Measurements from ENCODE around the gene APLN.

The APLN gene

GRCh38 chrX:129649268-129650182 is 5.2 kb downstream of the APLN start:
- FAIRE-seq (no peak), DNase-seq (ENCODE audit: insufficient read length) (no peak)
- TF ChIP-seq TAF1 (IDR thresholded peaks at IDR 0.05; ENCODE audit: borderline replicate concordance, low read depth, low read length) (no peak), POLR2AphosphoS5 (IDR thresholded peaks at IDR 0.05; ENCODE audit: low read depth, low read length) (no peak), POLR2A (IDR thresholded peaks at IDR 0.05; ENCODE audit: low read depth, low read length) (no peak)

DNA sequence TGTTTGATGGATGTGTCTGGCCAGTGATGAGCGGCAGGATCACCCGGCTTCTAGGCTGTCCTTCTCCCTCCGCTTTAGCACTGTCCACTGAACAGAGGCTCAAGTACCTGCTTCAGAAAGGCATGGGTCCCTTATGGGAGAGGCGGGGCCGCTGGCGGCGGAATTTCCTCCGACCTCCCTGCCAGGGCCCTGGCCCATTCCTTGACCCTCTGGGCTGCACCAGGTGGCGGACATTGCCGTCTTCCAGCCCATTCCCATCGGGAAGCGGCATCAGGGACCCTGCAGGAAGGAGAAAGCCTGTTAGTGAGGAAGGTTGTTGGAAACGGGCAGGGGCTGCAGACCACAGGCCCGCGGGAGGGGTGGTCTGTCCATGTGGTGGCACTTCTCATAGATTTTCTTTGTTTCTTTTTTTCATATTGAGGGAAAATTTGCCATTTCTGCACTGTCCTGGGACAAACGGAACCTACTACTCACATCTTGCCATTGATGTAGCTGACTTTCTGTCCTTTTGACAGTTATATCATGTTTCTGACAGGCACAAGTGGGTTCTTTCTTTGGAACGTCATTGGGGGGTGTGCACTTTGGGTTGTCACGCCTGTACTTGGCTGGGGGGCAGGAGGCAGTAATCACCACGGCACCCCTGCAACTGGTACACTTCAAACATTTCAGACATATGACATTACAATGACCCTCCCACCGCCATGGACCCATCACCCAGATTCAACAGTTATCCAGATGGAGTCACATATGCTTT is 6.1 kb downstream of the APLN start:
- TF ChIP-seq POLR2AphosphoS5 (IDR thresholded peaks at IDR 0.05; ENCODE audit: low read depth, low read length), result no peak
- TF ChIP-seq TAF1 (IDR thresholded peaks at IDR 0.05; ENCODE audit: borderline replicate concordance, low read depth, low read length), result no peak
- TF ChIP-seq POLR2A (IDR thresholded peaks at IDR 0.05; ENCODE audit: low read depth, low read length), result no peak
- no peak for FAIRE-seq
- DNase-seq (ENCODE audit: insufficient read length), result no peak

DNA sequence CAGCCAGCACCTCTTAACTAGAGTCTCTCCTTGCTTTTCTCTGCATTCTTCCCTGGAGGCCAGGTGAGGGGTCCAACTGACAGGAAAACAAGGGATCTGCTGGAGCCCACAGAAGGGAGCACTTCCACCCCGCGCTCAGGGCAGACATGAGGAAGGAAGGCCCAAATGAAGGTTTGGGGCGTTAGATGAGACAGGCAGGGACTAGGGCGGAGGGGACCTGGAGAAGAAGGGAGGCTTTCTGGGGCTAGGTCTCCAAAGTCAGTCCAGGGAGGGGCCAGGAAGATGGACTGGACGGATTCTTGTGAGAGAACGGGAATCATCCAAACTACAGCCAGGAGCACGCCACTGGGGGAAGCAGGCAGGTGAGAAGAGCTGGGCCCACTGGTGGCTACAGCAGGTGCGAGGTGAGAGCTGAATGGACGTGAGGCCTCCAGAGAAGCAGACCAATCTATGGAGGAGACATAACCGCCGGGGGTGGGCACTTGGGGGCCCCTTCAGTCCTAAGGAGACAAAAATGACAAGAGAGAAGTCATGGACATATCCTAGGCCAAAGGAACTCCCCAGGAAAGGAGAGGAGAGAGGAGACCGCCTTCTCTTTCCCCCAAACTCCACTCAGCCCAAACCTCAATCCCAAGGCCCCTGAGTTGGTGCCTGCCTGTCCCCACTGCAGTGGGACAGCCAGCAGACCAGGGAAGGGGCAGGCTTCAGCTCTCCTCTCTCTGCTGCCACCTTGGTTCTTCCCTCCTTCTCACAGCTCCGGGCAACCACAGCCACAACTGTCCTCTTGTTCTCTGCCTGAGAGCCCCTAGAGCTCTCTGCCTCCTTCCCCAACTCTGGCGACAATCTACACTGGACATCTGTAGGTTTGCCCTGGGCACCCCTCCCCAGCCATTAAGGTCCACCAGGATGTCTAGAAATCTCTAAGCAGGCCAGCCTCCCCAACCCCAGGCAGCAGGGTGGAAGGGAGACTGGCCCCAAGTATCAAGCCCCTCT is 7.0 kb downstream of the APLN start:
- TF ChIP-seq POLR2AphosphoS5 (IDR thresholded peaks at IDR 0.05; ENCODE audit: low read depth, low read length), result no peak
- no peak for TF ChIP-seq POLR2A (IDR thresholded peaks at IDR 0.05; ENCODE audit: low read depth, low read length)
- no peak for TF ChIP-seq TAF1 (IDR thresholded peaks at IDR 0.05; ENCODE audit: borderline replicate concordance, low read depth, low read length)
- FAIRE-seq (no peak), DNase-seq (ENCODE audit: insufficient read length) (no peak)

GRCh38 chrX:129646566-129647417 is 8.0 kb downstream of the APLN start:
- DNase-seq (ENCODE audit: insufficient read length) (no peak), FAIRE-seq (no peak)
- TF ChIP-seq POLR2AphosphoS5 (IDR thresholded peaks at IDR 0.05; ENCODE audit: low read depth, low read length) (no peak), POLR2A (IDR thresholded peaks at IDR 0.05; ENCODE audit: low read depth, low read length) (no peak), TAF1 (IDR thresholded peaks at IDR 0.05; ENCODE audit: borderline replicate concordance, low read depth, low read length) (no peak)

- TF ChIP-seq POLR2A (IDR thresholded peaks at IDR 0.05; ENCODE audit: low read depth, low read length) (no peak), POLR2AphosphoS5 (IDR thresholded peaks at IDR 0.05; ENCODE audit: low read depth, low read length) (no peak), TAF1 (IDR thresholded peaks at IDR 0.05; ENCODE audit: borderline replicate concordance, low read depth, low read length) (no peak)
- FAIRE-seq, result no peak
- DNase-seq (ENCODE audit: insufficient read length), result no peak
These were observed 12.1 kb downstream of the APLN start for GRCh38 chrX:129642641-129643040.

GRCh38 chrX:129641941-129642340 is 12.8 kb downstream of the APLN start:
- no peak for FAIRE-seq
- DNase-seq (ENCODE audit: insufficient read length), result no peak
- TF ChIP-seq POLR2AphosphoS5 (IDR thresholded peaks at IDR 0.05; ENCODE audit: low read depth, low read length) (no peak), TAF1 (IDR thresholded peaks at IDR 0.05; ENCODE audit: borderline replicate concordance, low read depth, low read length) (no peak), POLR2A (IDR thresholded peaks at IDR 0.05; ENCODE audit: low read depth, low read length) (no peak)

- TF ChIP-seq POLR2A (IDR thresholded peaks at IDR 0.05; ENCODE audit: low read depth, low read length), result no peak
- TF ChIP-seq TAF1 (IDR thresholded peaks at IDR 0.05; ENCODE audit: borderline replicate concordance, low read depth, low read length), result no peak
- no peak for TF ChIP-seq POLR2AphosphoS5 (IDR thresholded peaks at IDR 0.05; ENCODE audit: low read depth, low read length)
- no peak for DNase-seq (ENCODE audit: insufficient read length)
- no peak for FAIRE-seq
These were observed 13.3 kb downstream of the APLN start for GRCh38 chrX:129641469-129641868.

- DNase-seq (ENCODE audit: insufficient read length) (no peak), FAIRE-seq (no peak)
- TF ChIP-seq TAF1 (IDR thresholded peaks at IDR 0.05; ENCODE audit: borderline replicate concordance, low read depth, low read length), result no peak
- no peak for TF ChIP-seq POLR2AphosphoS5 (IDR thresholded peaks at IDR 0.05; ENCODE audit: low read depth, low read length)
- TF ChIP-seq POLR2A (IDR thresholded peaks at IDR 0.05; ENCODE audit: low read depth, low read length), result no peak
These were observed 14.0 kb downstream of the APLN start for GRCh38 chrX:129640737-129641136.

GRCh38 chrX:129638917-129639316 is 15.8 kb downstream of the APLN start:
- FAIRE-seq (no peak), DNase-seq (ENCODE audit: insufficient read length) (no peak)
- no peak for TF ChIP-seq POLR2AphosphoS5 (IDR thresholded peaks at IDR 0.05; ENCODE audit: low read depth, low read length)
- TF ChIP-seq TAF1 (IDR thresholded peaks at IDR 0.05; ENCODE audit: borderline replicate concordance, low read depth, low read length), result no peak
- no peak for TF ChIP-seq POLR2A (IDR thresholded peaks at IDR 0.05; ENCODE audit: low read depth, low read length)
